NCI-H345 (cell line): ENCODE data around the gene FIP1L1.
"Not testable (repeated sequence)": the region's sequence is repeated elsewhere in the genome, so short reads cannot be mapped to it uniquely, and the experiment has no call there.

Experiments used
- DNase-seq: peaks from one replicate; lab custom pipeline; 2025; lab: John Stamatoyannopoulos, UW

The FIP1L1 gene, protein sequence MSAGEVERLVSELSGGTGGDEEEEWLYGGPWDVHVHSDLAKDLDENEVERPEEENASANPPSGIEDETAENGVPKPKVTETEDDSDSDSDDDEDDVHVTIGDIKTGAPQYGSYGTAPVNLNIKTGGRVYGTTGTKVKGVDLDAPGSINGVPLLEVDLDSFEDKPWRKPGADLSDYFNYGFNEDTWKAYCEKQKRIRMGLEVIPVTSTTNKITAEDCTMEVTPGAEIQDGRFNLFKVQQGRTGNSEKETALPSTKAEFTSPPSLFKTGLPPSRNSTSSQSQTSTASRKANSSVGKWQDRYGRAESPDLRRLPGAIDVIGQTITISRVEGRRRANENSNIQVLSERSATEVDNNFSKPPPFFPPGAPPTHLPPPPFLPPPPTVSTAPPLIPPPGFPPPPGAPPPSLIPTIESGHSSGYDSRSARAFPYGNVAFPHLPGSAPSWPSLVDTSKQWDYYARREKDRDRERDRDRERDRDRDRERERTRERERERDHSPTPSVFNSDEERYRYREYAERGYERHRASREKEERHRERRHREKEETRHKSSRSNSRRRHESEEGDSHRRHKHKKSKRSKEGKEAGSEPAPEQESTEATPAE

DNA sequence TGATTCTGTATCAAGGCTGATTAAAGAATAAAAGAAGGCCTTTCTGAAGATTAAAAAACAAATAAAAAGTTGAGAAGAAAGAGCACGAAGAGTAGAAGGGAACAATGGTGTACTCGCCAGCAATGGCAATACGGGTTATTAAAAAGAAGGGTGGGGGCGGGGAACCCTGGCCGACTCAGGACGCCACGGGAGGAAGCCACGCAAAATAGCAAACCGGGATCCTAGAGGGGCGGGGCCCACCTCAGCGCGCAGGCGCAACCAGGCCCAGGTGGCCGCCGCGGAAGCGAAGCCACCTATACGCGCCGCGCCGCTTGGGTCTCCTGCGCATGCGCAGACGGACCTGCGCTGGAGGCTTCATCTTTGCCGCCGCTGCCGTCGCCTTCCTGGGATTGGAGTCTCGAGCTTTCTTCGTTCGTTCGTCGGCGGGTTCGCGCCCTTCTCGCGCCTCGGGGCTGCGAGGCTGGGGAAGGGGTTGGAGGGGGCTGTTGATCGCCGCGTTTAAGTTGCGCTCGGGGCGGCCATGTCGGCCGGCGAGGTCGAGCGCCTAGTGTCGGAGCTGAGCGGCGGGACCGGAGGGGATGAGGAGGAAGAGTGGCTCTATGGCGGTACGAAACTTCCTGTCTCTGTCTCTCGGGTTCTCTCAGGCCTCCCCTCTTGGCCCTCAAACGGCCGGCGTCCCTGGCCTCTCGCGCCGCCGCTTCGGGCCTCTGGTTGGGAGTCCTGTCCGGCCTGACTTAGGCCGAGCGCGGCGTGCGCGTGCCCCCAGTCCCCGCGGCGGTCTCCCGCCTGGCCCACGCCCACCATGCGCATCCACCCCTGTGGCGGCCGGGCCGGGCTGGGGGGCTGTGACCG, at the start of gene FIP1L1:
Gene FIP1L1, plus strand, starts transcription at position 323 of the 852 bp plus-strand sequence. Its CDS starts 198 bp downstream, at position 521.
- peak; percentile 90 for DNase-seq

DNA sequence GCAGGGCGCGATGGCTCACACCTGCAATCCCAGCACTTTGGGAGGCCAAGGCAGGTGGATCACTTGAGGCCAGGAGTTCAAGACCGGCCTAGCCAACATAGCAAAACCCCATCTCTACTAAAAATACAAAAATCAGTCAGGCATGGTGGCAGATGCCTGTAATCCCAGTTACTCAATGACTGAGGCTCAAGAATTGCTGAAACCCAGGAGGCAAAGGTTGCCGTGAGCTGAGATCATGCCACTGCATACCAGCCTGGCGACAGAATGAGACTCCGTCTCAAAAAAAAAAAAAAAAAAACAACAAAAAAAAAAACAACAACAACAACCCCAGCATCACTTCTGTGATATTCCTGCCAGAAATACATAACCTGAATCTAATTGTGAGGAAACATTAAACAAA, 42.5 kb upstream of the FIP1L1 start:
- not testable (repeated sequence) for DNase-seq

GRCh38 chr4:53340145-53340544, 37.3 kb upstream of the FIP1L1 start:
- not testable (repeated sequence) for DNase-seq

DNA sequence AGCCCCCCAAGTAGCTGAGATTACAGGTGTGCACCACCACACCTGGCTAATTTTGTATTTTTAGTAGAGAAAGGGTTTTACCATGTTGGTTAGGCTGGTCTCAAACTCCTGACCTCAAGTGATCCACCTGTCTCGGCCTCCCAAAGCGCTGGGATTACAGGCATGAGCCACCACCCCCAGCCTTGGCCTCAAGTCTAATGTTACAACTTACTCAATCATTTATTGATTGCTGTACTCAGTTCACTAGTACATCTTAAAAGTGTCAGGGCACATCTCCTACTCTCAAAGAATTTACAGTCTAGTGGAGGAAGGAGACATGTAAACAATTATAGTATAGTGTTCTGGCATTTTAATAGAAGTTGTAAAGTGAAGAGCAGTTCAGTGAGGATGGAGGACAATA, 31.0 kb upstream of the FIP1L1 start:
- DNase-seq: not testable (repeated sequence)

DNA sequence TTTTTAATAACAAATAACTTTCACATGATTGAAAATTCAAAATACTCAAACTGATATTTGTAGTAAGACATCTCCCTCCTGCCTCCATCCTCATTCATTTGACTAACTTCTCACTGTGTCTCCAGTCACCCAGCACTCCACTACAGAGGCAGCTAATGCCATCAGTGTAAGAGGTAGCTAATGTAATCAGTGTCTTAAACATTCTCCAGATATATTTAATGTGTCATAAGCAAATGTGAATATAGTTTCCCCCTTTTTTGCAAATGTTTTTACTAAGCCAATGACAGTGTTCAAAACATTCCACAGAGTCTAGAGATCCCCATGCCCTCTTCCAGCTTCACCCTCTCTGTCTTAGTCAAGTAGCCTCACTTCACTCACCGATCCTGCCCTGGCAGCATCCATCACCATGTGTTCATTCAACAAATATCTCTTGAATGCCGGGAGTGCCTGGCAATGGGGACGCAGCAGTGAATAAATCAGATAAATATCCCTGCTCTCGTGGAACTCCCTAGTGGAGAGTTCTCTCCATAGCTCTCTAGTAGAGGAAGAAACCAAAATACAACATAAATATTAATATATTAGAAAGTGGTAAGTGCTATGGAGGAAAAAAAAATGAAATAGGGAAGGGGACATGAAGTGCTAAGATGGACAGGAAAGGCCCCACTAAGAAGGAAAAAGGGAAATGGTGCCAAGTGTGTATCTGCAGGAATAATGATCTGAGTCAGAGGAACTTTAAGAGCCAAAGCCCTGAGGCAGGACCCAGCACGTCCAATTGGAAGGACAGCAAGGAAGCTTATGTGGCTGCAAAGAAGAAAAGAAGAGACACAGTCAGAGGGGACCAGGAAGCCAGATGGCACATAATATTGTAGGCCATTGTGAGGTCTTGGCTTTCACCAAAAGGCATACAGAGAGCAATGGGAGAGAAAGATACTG, 30.3 kb upstream of the FIP1L1 start:
- no peak for DNase-seq

GRCh38 chr4:53348046-53348445, 29.4 kb upstream of the FIP1L1 start:
- DNase-seq: no peak

DNA sequence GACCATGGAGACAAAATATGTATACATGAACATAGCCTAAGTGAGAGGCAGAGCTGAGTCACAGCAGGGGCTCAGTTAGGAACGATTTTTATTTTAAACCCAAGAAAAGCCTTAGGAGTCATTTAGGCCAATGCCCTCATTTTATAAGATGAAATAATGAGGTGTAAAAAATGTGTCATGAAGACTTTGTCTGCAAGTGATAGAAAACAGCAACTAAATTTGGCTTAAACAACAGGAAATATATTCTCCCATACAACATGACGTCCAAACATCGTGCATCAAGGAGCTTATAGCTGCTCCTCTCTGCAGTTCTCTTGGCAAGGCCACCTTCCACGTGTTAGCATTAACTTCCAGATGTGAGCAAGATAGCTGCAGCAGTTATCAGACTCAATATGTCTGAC, 28.4 kb upstream of the FIP1L1 start:
- no peak for DNase-seq

GRCh38 chr4:53354012-53354722, 23.3 kb upstream of the FIP1L1 start:
- DNase-seq: no peak

DNA sequence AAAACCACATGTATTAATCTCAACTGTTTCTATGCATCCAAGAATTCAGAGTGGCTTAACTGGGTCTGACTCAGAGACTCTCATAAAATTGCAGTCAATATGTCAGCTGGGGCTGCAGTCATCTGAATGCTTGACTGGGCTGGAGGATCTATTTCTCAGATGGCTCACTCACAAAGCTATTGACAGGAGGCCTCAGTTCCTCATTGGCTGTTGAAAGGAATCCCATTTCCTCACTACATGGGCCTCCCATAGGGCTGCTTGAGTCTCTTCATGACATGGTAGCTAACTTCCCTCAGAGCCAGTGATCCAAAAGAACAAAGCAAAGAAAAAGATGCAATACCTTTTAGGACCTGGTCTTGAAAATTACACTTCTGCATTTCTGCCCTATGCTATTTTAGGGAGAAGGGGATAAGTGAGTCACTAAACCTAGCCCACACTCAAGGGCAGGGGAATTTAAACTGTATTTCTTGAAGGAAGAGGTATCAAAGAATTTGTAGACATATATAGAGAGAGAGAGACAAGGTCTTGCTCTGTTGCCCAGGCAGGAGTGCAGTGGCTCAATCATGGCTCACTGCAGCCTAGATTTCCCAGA, 21.4 kb upstream of the FIP1L1 start:
- DNase-seq: no peak

- DNase-seq: no peak
These were observed 16.0 kb upstream of the FIP1L1 start for GRCh38 chr4:53361451-53361850.

DNA sequence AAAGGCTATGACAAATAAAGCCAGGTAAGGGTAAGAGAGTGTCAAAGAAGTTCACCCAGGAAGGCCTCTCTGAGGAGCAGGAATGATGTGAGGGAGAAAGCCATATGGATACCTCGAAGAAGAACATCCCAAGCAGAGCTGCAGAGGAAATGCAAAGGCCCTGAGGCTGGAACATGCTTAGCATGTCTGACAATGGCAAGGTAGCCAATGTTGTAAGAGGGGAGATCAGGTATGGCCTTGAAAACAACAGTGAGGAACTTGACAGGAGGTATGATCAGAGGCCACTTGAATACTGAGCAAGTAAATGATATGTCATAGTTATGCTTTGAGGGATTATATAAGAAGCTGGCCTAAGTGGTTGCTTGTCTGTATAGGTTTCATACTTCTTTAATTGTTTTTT, 15.3 kb upstream of the FIP1L1 start:
- no peak for DNase-seq

DNA sequence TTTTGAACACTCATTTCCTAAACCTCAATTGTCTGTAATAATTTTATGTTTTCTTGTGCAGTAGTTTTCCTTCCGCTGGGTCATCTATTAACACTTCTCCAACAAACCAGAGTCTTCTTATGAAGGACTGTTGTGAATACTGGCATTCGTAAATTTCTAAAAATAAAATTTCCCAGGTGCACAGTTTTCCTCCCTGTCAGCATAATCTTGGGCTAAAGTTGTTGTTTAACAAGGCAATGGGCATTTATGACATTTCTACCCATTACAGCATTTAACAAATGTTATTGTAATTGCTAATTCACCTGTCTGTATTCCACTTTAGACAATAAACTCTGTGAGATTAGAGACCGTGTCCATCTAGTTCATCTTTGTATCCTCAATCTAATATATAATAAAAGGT, 12.8 kb upstream of the FIP1L1 start:
- no peak for DNase-seq

DNA sequence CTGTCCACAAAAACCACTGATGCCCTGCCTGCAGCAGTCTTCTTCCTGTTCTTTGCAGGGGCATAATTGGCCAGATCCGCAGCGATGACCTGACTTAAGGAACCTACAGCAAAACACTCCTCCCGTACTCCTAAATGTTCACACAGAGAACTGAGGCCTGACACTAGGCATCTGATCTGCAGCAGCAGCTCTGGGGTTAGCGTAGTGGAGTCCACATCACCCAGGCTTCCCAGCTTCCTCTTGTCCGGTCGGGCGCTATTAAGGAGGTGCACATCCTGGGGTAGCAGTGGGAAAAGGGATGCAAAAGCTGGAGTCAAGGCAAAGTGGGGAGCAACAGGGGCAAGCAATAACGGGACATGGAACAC, 12.3 kb upstream of the FIP1L1 start:
- DNase-seq: no peak

DNA sequence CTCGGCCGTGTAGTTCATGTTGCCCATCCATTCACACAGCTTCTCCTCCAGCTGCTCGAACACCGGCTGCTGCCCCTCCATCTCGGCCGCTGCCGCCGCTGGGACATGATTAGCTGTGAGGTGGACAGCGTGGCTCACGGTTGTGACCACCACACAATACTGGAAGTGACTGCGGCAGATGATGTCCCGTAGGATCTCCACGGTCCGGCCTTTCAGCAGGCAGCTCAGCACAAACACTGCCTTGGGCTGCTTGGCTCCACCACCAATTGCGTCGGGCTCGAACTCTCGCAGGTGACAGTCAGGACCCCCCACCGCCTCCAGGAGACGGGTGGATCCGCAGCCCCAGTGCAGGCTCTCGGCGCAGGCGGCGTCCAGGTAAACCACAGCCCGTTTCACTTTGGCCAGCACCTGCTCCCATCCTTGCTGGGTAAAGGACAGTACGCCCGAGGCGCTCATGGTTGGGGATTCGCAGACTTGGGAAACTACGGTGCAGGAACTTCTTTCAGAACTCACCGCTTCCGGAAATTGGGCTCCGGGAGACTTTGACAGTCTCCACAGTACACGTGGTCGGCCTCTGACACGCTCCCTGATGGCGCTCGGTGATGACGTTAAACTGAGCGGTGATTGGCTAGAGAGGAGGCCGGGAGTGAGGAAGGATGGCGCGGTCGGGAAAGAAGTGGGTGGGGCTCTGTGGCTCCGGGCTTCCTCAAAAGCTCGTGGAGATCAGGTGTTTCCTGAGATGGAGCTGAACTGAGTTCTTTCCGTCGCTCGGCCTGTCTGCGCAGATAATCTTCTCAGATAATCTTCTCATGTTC, 11.7 kb upstream of the FIP1L1 start, which contains the start of gene SCFD2:
Gene SCFD2, minus strand, starts transcription at position 576 of the 815 bp plus-strand sequence.
- peak; percentile 94 for DNase-seq

GRCh38 chr4:53366301-53366716, 11.1 kb upstream of the FIP1L1 start:
- DNase-seq: no peak

DNA sequence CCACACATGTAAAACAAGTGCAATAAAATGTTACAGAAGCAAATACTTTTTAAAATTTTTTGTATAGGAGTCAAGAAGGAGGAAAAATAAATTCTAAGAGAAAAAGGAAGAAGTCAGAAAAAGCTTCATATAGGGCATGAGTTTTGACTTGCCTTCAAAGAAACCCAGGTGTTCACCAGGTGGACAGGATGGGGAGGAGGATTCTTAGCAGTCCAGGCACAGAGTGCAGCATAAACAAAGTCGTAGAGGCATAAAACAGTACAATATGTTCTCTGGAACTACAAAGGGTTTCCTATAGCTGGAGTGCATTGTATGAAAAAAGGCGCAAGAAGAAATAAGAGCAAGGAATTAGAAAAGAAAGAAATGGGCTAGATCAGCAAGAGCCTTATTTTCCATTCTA, 9.7 kb upstream of the FIP1L1 start:
- DNase-seq: no peak

DNA sequence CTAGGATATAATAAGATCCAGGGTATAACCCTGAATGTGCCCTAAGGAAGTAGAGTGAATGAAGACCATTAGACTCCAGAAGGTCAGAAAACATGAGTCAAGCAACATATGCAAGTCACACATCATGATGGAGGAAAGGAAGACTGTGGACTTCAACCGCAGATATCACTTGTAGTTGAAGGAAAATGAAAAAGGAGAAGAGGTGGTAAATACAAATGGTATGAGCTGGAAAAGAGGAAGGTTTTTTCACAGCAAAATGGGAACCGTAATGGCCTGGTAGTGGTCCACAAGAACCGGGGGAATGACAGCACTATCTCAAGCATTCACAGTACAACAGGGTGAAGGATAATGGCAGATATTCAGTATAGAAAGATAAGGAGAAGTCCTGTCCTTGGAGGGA, 6.4 kb upstream of the FIP1L1 start:
- DNase-seq: no peak

GRCh38 chr4:53371843-53372521, 5.5 kb upstream of the FIP1L1 start:
- DNase-seq: no peak

- DNase-seq: no peak
These were observed 2.6 kb upstream of the FIP1L1 start for GRCh38 chr4:53374777-53375258.
